GM23338 (cell line): ENCODE results near the gene RTP5. TPM values are rescaled to one million over a fixed set of nuclear protein-coding genes. Genes with fewer than 3 reads are reported as not detected.

ENCODE experiments used
- ATAC-seq: fragments of 200-7000 bp; cut with Tn5 transposase; 3 replicates; pipeline ENCODE4 v1.9.1; 2020
- DNase-seq: peaks from one replicate; pipeline ENCODE4 v3.0.0-alpha.2; 2015; ENCODE audit warnings: low spot score
- H2AFZ ChIP-seq: fragments of 200-600 bp; sonication (generic); 2 replicates; pipeline ENCODE4 v1.8.0; 2016; ENCODE audit warnings: antibody characterized with exemption, mild to moderate bottlenecking, moderate library complexity
- H3F3A ChIP-seq: fragments of 200-600 bp; sonication (generic); replicated peaks from 2 replicates; pipeline ENCODE4 v1.8.0; 2017; ENCODE audit warnings: antibody characterized with exemption, mixed run types, low read depth
- H3K27ac ChIP-seq: fragments of 200-600 bp; sonication (generic); 2 replicates; pipeline ENCODE4 v1.6.1; 2016; ENCODE audit warnings: low read depth
- H3K27me3 ChIP-seq: fragments of 200-600 bp; sonication (generic); 2 replicates; pipeline ENCODE4 v1.8.0; 2016; ENCODE audit warnings: mild to moderate bottlenecking, mixed run types, moderate library complexity; ENCODE audit not compliant: insufficient read depth
- H3K36me3 ChIP-seq: fragments of 200-600 bp; sonication (generic); 2 replicates; pipeline ENCODE4 v1.8.0; 2016; ENCODE audit warnings: mild to moderate bottlenecking; ENCODE audit not compliant: insufficient read depth
- H3K4me1 ChIP-seq: fragments of 200-600 bp; sonication (generic); 2 replicates; pipeline ENCODE4 v1.8.0; 2016; ENCODE audit warnings: mild to moderate bottlenecking, moderate library complexity; ENCODE audit not compliant: insufficient read depth
- H3K4me2 ChIP-seq: fragments of 200-600 bp; sonication (generic); 2 replicates; pipeline ENCODE4 v1.7.1; 2017; ENCODE audit warnings: mixed run types
- H3K4me3 ChIP-seq: fragments of 200-600 bp; sonication (generic); 2 replicates; pipeline ENCODE4 v1.6.1; 2016; ENCODE audit warnings: mixed run types
- H3K79me2 ChIP-seq: fragments of 200-600 bp; sonication (generic); replicated peaks from 2 replicates; pipeline ENCODE4 v1.8.0; 2017; ENCODE audit warnings: mild to moderate bottlenecking; ENCODE audit not compliant: insufficient read depth
- H3K9me2 ChIP-seq: fragments of 200-600 bp; sonication (generic); 2 replicates; pipeline ENCODE4 v1.8.0; 2017; ENCODE audit not compliant: insufficient read depth
- H4K20me1 ChIP-seq: fragments of 200-600 bp; sonication (generic); replicated peaks from 2 replicates; pipeline ENCODE4 v1.8.0; 2017; ENCODE audit warnings: mild to moderate bottlenecking; ENCODE audit not compliant: insufficient read depth
- H3K27ac Mint-ChIP-seq: 2 replicates; pipeline ENCODE4 v1.8.0; 2020; ENCODE audit warnings: inconsistent platforms, mild to moderate bottlenecking, moderate library complexity, mixed read lengths
- H3K27me3 Mint-ChIP-seq: 3 replicates; pipeline ENCODE4 v1.8.0; 2022; ENCODE audit warnings: low read depth, mild to moderate bottlenecking, moderate library complexity, mixed read lengths, inconsistent platforms; ENCODE audit not compliant: insufficient read depth, poor library complexity
- H3K36me3 Mint-ChIP-seq: 3 replicates; pipeline ENCODE4 v1.8.0; 2021; ENCODE audit warnings: low read depth, mild to moderate bottlenecking, inconsistent platforms, moderate library complexity, mixed read lengths
- H3K4me1 Mint-ChIP-seq: 3 replicates; pipeline ENCODE4 v1.8.0; 2020; ENCODE audit warnings: mild to moderate bottlenecking, inconsistent platforms, mixed read lengths
- H3K4me3 Mint-ChIP-seq: 3 replicates; pipeline ENCODE4 v1.8.0; 2021; ENCODE audit warnings: moderate library complexity, mild to moderate bottlenecking, inconsistent platforms, mixed read lengths
- H3K9me3 Mint-ChIP-seq: 3 replicates; pipeline ENCODE4 v1.8.0; 2020; ENCODE audit warnings: moderate library complexity, mild to moderate bottlenecking, inconsistent platforms, mixed read lengths
- CREB1 ChIP-seq: fragments of 250-450 bp; sonication (Bioruptor Pico); IDR thresholded peaks from 2 replicates; pipeline ENCODE4 v1.5.0; 2020; ENCODE audit warnings: low read depth, mild to moderate bottlenecking, moderate library complexity
- CTCF ChIP-seq, 2 experiments: fragments of 200-600 bp in 1 of 2; sonication (generic) in 1 of 2; conservative IDR thresholded peaks; 2 replicates each; pipeline versions ENCODE4 v1.5.1 to v1.6.1; 2016 to 2017; ENCODE audit warnings: antibody characterized with exemption in 2 of 2, low read depth in 2 of 2, mild to moderate bottlenecking in 2 of 2, moderate library complexity in 1 of 2
- ETS1 ChIP-seq: IDR thresholded peaks from 2 replicates; pipeline ENCODE4 v1.6.1; 2016; ENCODE audit warnings: antibody characterized with exemption
- EZH2 ChIP-seq: fragments of 200-600 bp; sonication (generic); IDR thresholded peaks from one replicate; pipeline ENCODE4 v1.8.0; 2017; ENCODE audit warnings: antibody characterized with exemption, mild to moderate bottlenecking, low read depth; ENCODE audit not compliant: unreplicated experiment
- EZH2phosphoT487 ChIP-seq: fragments of 200-600 bp; sonication (generic); IDR thresholded peaks from one replicate; pipeline ENCODE4 v1.8.1; 2018; ENCODE audit warnings: antibody characterized with exemption; ENCODE audit not compliant: unreplicated experiment
- JUNB ChIP-seq: IDR thresholded peaks from one replicate; pipeline ENCODE4 v1.6.1; 2016; ENCODE audit warnings: antibody characterized with exemption; ENCODE audit not compliant: unreplicated experiment
- NANOG ChIP-seq: IDR thresholded peaks from 2 replicates; pipeline ENCODE4 v1.6.1; 2016; ENCODE audit warnings: antibody characterized with exemption, borderline replicate concordance
- POLR2AphosphoS5 ChIP-seq: IDR thresholded peaks from 2 replicates; pipeline ENCODE4 v1.6.1; 2016; ENCODE audit warnings: antibody characterized with exemption, low read depth
- ZNF114 ChIP-seq: fragments of 250-450 bp; sonication (Bioruptor Pico); IDR thresholded peaks from 2 replicates; pipeline ENCODE4 v1.5.0; 2020; ENCODE audit warnings: mild to moderate bottlenecking, moderate library complexity
- ZNF331 ChIP-seq: fragments of 250-450 bp; sonication (Bioruptor Pico); IDR thresholded peaks from 2 replicates; pipeline ENCODE4 v1.5.0; 2020; ENCODE audit warnings: low read depth, mild to moderate bottlenecking, moderate library complexity
- polyA plus RNA-seq: library from polyadenylated mRNA; unstranded; fragments of >200 nt; fragmentation: Nextera tagmentation; extraction: Ambion mirVana; gene quantifications from 2 replicates; pipeline ENCODE4 v1.2.1, GENCODE V29; 2016
- total RNA-seq: library from RNA; depleted of rRNA; stranded (reverse); fragments of >200 nt; shearing (Covaris generic); gene quantifications from 2 replicates; pipeline ENCODE4 v1.2.3, GENCODE V29; 2014
- TF ChIP-seq, protein P1 (sequence below): IDR thresholded peaks from one replicate; pipeline ENCODE4 v1.6.1; 2018; ENCODE audit warnings: antibody characterized with exemption; ENCODE audit not compliant: unreplicated experiment

The RTP5 gene
- total and polyA plus RNA-seq, 2 experiments from 2014 or later: not detected

DNA sequence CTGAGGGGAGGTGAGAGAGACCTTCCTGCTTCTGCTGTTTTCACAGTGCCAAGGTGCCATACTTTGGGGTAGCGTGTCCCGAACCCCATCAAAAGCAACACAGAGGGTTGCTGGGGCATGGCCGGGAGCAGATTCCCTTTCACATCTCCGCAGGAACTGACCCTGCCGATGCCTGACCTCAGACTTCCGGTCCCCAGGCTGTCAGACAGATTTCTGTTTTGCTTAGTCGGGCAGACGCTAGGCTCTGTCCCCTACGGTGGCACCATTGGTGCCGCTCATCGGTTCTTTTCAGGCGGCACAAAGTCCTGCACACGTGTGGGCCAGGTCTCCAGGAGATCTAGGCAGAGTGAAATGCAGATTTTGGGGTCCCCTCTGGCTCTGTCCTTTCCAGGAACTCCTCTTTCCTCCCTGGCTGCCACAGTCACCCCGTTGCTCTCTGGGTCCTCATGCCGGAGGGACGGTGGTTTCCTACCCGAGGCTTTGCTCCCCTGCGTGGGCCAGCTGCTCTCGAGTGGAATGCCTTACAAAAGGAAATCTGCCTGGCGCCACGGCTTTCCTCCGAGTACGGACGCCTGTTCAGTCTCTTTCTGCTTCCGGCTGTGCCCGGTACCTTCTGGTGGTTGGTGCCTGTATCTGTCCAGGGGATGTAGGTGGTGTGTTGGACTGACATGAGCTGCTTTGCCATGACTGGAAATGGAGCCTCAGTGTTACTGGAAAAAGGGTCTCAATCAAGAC lies 39.3 kb downstream of the RTP5 start:
- Histone ChIP-seq H2AFZ (no peak overlapping the region), H3K4me2 (no peak overlapping the region), H3K79me2 (no peaks in the 10 kb centered on the region), H3K27me3 (no peaks in the 10 kb centered on the region), H3K4me3 (no peak overlapping the region), H3K27ac (no peak overlapping the region), H3K9me2 (no peaks in the 10 kb centered on the region), H3F3A (0 out of 2 replicates have a peak, but pooled peaks cover 2% of the 10 kb centered on the region), H3K36me3 (no peaks in the 10 kb centered on the region), H4K20me1 (no peaks in the 10 kb centered on the region; the same call in 1 of the 2 replicates), H3K4me1 (peaks cover 18% of the 10 kb centered on the region)
- Mint-ChIP-seq H3K9me3 (no peaks in the 10 kb centered on the region), H3K4me3 (no peak overlapping the region), H3K36me3 (no peaks in the 10 kb centered on the region; the same call in 2 of the 3 replicates), H3K27ac (no peak overlapping the region), H3K27me3 (peaks cover 10% of the 10 kb centered on the region), H3K4me1 (peaks cover 20% of the 10 kb centered on the region)
- DNase-seq: no peak
- TF ChIP-seq JUNB: no peak
- no peak for TF ChIP-seq EZH2
- TF ChIP-seq NANOG: no peak
- TF ChIP-seq ETS1: no peak
- TF ChIP-seq CTCF (conservative IDR thresholded peaks at IDR 0.05; ENCODE audit: low read depth in 2 of 2): no peak
- no peak for TF ChIP-seq POLR2AphosphoS5
- no peak for TF ChIP-seq ZNF114
- no peak for TF ChIP-seq EZH2phosphoT487
- TF ChIP-seq CREB1 (CRISPR knock-in tag): no peak
- TF ChIP-seq ZNF331 (CRISPR knock-in tag): no peak
- TF ChIP-seq, protein P1, sequence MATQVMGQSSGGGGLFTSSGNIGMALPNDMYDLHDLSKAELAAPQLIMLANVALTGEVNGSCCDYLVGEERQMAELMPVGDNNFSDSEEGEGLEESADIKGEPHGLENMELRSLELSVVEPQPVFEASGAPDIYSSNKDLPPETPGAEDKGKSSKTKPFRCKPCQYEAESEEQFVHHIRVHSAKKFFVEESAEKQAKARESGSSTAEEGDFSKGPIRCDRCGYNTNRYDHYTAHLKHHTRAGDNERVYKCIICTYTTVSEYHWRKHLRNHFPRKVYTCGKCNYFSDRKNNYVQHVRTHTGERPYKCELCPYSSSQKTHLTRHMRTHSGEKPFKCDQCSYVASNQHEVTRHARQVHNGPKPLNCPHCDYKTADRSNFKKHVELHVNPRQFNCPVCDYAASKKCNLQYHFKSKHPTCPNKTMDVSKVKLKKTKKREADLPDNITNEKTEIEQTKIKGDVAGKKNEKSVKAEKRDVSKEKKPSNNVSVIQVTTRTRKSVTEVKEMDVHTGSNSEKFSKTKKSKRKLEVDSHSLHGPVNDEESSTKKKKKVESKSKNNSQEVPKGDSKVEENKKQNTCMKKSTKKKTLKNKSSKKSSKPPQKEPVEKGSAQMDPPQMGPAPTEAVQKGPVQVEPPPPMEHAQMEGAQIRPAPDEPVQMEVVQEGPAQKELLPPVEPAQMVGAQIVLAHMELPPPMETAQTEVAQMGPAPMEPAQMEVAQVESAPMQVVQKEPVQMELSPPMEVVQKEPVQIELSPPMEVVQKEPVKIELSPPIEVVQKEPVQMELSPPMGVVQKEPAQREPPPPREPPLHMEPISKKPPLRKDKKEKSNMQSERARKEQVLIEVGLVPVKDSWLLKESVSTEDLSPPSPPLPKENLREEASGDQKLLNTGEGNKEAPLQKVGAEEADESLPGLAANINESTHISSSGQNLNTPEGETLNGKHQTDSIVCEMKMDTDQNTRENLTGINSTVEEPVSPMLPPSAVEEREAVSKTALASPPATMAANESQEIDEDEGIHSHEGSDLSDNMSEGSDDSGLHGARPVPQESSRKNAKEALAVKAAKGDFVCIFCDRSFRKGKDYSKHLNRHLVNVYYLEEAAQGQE: no peak
- no peak for ATAC-seq
